SU-DHL-6 (cell line): ENCODE results near the gene ADAMTS12.

ENCODE experiments used
- H2AFZ ChIP-seq: fragments of 200-600 bp; sonication (generic); 2 replicates; pipeline ENCODE4 v1.6.1; 2014; ENCODE audit warnings: low read depth, mild to moderate bottlenecking, moderate library complexity, mixed read lengths, antibody characterized with exemption, low read length; ENCODE audit not compliant: severe bottlenecking
- H3F3A ChIP-seq: fragments of 200-600 bp; shearing (Covaris generic); 2 replicates; pipeline ENCODE4 v1.6.0; 2016; ENCODE audit warnings: antibody characterized with exemption, mild to moderate bottlenecking; ENCODE audit not compliant: insufficient read depth
- H3K27ac ChIP-seq: fragments of 200-600 bp; sonication (generic); 2 replicates; pipeline ENCODE4 v1.5.1; 2016; ENCODE audit warnings: low read depth, mild to moderate bottlenecking, low read length, moderate library complexity, mixed read lengths
- H3K27me3 ChIP-seq: fragments of 200-600 bp; sonication (generic), shearing (Covaris generic); 2 replicates; pipeline ENCODE4 v1.6.0; 2014; ENCODE audit warnings: mild to moderate bottlenecking, low read length
- H3K36me3 ChIP-seq: fragments of 200-600 bp; sonication (generic); 2 replicates; pipeline ENCODE4 v1.6.1; 2014; ENCODE audit warnings: mild to moderate bottlenecking, low read length, mixed read lengths
- H3K4me2 ChIP-seq: fragments of 300-600, 200-600 bp; shearing (Covaris generic), sonication (generic); 2 replicates; pipeline ENCODE4 v1.6.0; 2014; ENCODE audit warnings: low read length, low read depth, mild to moderate bottlenecking; ENCODE audit not compliant: poor library complexity, severe bottlenecking
- H3K4me3 ChIP-seq: fragments of 200-600 bp; sonication (generic); 2 replicates; pipeline ENCODE4 v1.5.1; 2014; ENCODE audit warnings: antibody characterized with exemption, low read length, mild to moderate bottlenecking, mixed read lengths; ENCODE audit not compliant: insufficient read depth, poor library complexity, severe bottlenecking
- H3K79me2 ChIP-seq: fragments of 200-600 bp; sonication (generic); 2 replicates; pipeline ENCODE4 v1.6.1; 2014; ENCODE audit warnings: mild to moderate bottlenecking, low read length, moderate library complexity; ENCODE audit not compliant: insufficient read depth
- H3K9ac ChIP-seq: fragments of 200-600 bp; sonication (generic); 2 replicates; pipeline ENCODE4 v1.7.0; 2014; ENCODE audit warnings: mild to moderate bottlenecking, low read length
- H3K9me2 ChIP-seq: fragments of 200-600 bp; sonication (generic); replicated peaks from 2 replicates; pipeline ENCODE4 v1.6.1; 2014; ENCODE audit warnings: low read length; ENCODE audit not compliant: insufficient read depth
- H3K9me3 ChIP-seq: fragments of 200-600 bp; sonication (generic); 2 replicates; pipeline ENCODE4 v1.6.1; 2014; ENCODE audit warnings: low read length, mixed read lengths; ENCODE audit not compliant: insufficient read depth
- H4K20me1 ChIP-seq: fragments of 200-600 bp; sonication (generic); 2 replicates; pipeline ENCODE4 v1.6.1; 2014; ENCODE audit warnings: low read depth, mild to moderate bottlenecking, antibody characterized with exemption, low read length, moderate library complexity, mixed read lengths
- EZH2phosphoT487 ChIP-seq: fragments of 200-600 bp; sonication (generic), shearing (Covaris generic); conservative IDR thresholded peaks from 2 replicates; pipeline ENCODE4 v1.6.1; 2018; ENCODE audit warnings: mild to moderate bottlenecking, antibody characterized with exemption, low read length, moderate library complexity, mixed read lengths
- TF ChIP-seq, protein P1 (sequence below): fragments of 200-600 bp; sonication (generic); IDR thresholded peaks from one replicate; pipeline ENCODE4 v1.5.1; 2017; ENCODE audit warnings: antibody characterized with exemption, mild to moderate bottlenecking, low read length, moderate library complexity; ENCODE audit not compliant: insufficient read depth, poor library complexity, severe bottlenecking

Gene ADAMTS12

DNA sequence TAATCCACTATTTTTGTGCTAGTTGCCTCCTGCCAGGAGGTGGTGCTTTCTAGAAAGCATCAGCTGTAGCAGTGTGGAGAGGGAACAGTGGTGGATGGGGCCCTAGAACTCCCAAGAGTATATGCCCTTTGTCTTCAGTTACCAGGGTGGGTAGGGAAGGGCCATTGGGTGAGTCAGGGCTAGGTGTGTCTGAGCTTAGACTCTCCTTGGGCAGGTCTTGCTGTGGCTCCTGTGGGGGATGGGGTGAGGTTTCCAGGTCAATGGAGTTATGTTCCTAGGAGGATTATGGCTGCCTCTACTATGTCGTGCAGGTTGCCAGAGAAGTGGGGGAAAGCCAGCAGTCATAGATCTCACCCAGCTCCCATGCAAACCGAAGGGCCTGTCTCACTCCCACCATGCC, 11.3 kb upstream of the ADAMTS12 start:
- H3K36me3 ChIP-seq: no peaks in the 10 kb centered on the region
- no peaks in the 10 kb centered on the region for H3K27me3 ChIP-seq
- TF ChIP-seq, protein P1, sequence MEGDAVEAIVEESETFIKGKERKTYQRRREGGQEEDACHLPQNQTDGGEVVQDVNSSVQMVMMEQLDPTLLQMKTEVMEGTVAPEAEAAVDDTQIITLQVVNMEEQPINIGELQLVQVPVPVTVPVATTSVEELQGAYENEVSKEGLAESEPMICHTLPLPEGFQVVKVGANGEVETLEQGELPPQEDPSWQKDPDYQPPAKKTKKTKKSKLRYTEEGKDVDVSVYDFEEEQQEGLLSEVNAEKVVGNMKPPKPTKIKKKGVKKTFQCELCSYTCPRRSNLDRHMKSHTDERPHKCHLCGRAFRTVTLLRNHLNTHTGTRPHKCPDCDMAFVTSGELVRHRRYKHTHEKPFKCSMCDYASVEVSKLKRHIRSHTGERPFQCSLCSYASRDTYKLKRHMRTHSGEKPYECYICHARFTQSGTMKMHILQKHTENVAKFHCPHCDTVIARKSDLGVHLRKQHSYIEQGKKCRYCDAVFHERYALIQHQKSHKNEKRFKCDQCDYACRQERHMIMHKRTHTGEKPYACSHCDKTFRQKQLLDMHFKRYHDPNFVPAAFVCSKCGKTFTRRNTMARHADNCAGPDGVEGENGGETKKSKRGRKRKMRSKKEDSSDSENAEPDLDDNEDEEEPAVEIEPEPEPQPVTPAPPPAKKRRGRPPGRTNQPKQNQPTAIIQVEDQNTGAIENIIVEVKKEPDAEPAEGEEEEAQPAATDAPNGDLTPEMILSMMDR: no peak
- H3K9ac ChIP-seq: no peak overlapping the region
- H4K20me1 ChIP-seq: no peaks in the 10 kb centered on the region
- no peak overlapping the region for H3K27ac ChIP-seq
- H3K9me2 ChIP-seq: no peaks in the 10 kb centered on the region
- H2AFZ ChIP-seq: no peak overlapping the region
- no peak overlapping the region for H3K4me2 ChIP-seq
- no peaks in the 10 kb centered on the region for H3K79me2 ChIP-seq
- H3K4me3 ChIP-seq: no peak overlapping the region
- H3F3A ChIP-seq: no peaks in the 10 kb centered on the region
- H3K9me3 ChIP-seq: peaks cover 6% of the 10 kb centered on the region; the same call in 1 of the 2 replicates

- Histone ChIP-seq H3K27me3 (no peaks in the 10 kb centered on the region), H3K9me2 (no peaks in the 10 kb centered on the region), H3K79me2 (no peaks in the 10 kb centered on the region), H3K4me2 (no peak overlapping the region), H2AFZ (no peak overlapping the region), H3F3A (no peaks in the 10 kb centered on the region), H3K9me3 (peaks cover 6% of the 10 kb centered on the region; the same call in 1 of the 2 replicates), H4K20me1 (no peaks in the 10 kb centered on the region), H3K27ac (no peak overlapping the region), H3K36me3 (no peaks in the 10 kb centered on the region), H3K9ac (no peak overlapping the region), H3K4me3 (no peak overlapping the region)
- no peak for TF ChIP-seq EZH2phosphoT487
- TF ChIP-seq, protein P1: no peak
These were observed 9.4 kb upstream of the ADAMTS12 start for GRCh38 chr5:33901156-33901555.

- no peak for TF ChIP-seq EZH2phosphoT487
- TF ChIP-seq, protein P1: no peak
- Histone ChIP-seq H3K4me2 (no peak overlapping the region), H3K4me3 (no peak overlapping the region), H3K27ac (no peak overlapping the region), H3K36me3 (no peaks in the 10 kb centered on the region), H3K9me2 (no peaks in the 10 kb centered on the region), H3K79me2 (no peaks in the 10 kb centered on the region), H4K20me1 (no peaks in the 10 kb centered on the region), H3F3A (no peaks in the 10 kb centered on the region), H3K27me3 (no peaks in the 10 kb centered on the region), H3K9ac (no peak overlapping the region), H3K9me3 (no peaks in the 10 kb centered on the region), H2AFZ (no peak overlapping the region)
These were observed 2.8 kb upstream of the ADAMTS12 start for GRCh38 chr5:33894566-33894965.

DNA sequence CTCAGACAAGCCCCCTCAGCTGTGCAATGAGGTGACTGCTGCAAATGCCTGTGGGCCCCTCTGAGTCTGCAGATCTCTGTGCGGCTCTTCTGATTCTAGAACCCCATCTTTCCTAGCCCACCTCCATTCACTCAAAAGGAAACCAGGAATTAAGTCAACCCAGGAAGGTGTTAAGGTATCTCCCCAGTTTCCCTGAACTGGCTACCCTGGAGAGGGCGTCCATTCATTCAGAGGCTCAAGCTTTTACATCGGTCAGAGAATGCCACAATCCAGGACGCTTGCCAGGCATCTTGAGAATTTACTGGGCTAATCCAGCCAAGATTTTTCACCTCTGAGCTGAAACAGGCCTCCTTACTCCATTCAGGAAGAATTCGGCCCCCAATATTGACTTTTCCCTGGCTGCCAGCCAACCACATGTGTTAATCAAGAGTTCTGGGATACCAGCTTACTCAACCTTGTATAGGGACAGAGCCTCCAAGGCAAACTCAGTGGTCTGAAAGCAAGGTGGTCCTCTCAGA, 889 bp upstream of the ADAMTS12 start:
- no peaks in the 10 kb centered on the region for H3K27me3 ChIP-seq
- H3K36me3 ChIP-seq: no peaks in the 10 kb centered on the region
- no peaks in the 10 kb centered on the region for H3K9me2 ChIP-seq
- no peaks in the 10 kb centered on the region for H3K79me2 ChIP-seq
- no peaks in the 10 kb centered on the region for H3F3A ChIP-seq
- H4K20me1 ChIP-seq: no peaks in the 10 kb centered on the region
- no peak for TF ChIP-seq EZH2phosphoT487
- TF ChIP-seq, protein P1: no peak
- H3K9me3 ChIP-seq: no peaks in the 10 kb centered on the region
- no peak overlapping the region for H3K27ac ChIP-seq
- H3K4me2 ChIP-seq: no peak overlapping the region
- no peak overlapping the region for H3K9ac ChIP-seq
- H3K4me3 ChIP-seq: no peak overlapping the region
- H2AFZ ChIP-seq: no peak overlapping the region
